HG03558 (cell line): Measurements from ENCODE around the gene ZXDB.
"Not testable (repeated sequence)": the region's sequence is repeated elsewhere in the genome, so short reads cannot be mapped to it uniquely, and the experiment has no call there.

Source experiments
- ATAC-seq: cut with Tn5 transposase; IDR thresholded peaks from one replicate; pipeline ENCODE4 v1.9.1; 2021; ENCODE audit warnings: moderate number of reproducible peaks; ENCODE audit not compliant: unreplicated experiment; ENCODE audit errors: extremely low read depth

ZXDB gene

DNA sequence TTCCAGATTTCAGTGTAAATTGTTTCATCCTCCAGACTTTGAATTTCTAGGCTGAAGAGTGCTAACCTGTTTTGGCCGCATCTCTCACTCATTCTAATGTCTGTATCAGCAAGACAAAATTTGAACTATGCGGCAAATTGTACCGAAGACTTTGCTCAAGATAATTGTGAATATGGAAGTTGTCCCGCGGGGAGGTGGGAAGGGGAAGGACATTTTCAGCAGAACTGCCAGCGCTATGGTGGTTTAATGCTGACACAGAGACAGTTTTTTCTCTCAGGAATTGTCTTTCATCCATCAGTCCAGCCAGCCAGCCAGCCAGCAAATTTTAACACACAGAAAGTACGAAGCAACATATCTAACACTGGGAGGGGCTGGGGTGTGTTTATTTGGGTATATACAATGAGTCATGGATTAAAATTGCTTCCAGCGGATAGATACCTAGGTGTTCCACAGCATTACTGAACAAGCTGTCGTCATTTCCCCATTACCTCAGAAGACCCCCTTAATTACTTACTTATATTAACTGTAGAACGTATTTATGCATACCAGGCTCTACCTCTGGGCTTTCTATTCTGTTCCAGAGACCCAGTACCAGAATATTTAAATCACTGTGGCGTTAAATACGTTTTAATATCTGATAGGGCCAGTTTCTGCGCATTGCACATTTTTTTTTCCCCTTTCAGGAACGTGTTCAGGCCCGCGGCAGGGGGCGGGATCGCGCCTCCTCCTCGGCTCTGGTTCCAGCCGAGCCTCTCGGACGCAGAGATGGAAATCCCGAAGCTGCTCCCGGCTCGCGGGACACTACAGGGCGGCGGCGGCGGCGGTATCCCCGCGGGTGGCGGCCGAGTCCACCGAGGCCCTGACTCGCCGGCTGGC, at the start of gene ZXDB:
Gene ZXDB, plus strand, starts transcription at position 728 of the 876 bp plus-strand sequence. Its CDS starts 38 bp downstream, at position 766.
- ATAC-seq: peak; percentile 25

DNA sequence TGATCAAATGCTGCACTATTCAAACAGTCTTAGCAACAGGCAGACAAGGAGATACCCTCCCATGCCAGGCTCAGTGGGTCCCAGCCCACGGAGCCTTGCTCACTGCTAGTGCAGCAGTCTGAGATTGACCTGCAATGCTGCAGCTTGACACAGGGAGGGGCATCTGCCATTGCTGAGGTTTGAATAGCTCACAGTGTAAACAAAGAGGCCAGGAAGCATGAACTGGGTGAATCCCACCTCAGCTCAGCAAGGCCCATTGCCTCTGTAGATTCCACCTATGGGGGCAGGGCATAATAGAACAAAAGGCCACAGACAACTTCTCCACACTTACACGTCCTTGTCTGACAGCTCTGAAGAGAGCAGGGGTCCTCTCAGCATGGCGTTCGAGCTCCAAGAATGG, 26.6 kb upstream of the ZXDB start:
- no peak for ATAC-seq

GRCh38 chrX:57573754-57574153, 18.1 kb upstream of the ZXDB start:
- ATAC-seq: no peak

DNA sequence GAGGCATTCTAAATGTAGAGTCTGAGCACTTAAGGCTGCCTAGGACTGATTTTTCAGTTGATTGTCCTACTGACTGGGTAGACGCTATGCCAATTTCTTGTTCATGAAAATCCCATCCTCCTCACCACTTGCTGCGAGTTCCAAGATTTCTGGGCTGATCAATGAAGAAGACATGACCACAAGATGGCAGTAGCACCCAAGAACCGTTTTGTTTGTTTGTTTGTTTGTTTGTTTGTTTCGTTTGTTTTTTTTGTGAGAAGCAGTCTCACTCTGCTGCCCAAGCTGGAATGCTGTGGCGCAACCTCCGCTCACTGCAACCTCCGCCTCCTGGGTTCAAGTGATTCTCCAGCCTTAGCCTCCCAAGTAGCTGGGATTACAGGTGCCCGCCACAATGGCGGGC, 8.9 kb upstream of the ZXDB start:
- ATAC-seq: not testable (repeated sequence)

DNA sequence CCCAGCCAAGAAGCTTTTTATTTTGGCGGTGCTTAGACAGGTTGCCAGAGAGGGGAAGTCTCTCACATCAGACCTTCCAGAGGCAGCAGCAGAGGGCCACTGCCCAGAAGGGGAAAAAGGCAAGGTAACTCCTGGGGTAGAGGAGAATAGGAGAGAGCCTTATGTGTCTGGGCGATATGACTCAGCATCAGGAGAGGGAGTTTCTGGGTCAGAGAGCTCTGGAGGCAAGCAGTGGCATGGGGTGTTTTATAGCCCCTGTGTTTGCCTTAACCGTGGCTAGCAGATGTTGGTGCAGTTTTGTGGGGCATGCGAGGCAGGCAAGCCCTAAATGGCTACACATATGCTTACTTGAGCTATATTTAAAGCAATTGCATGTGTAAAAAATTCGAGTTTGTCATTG, 8.3 kb upstream of the ZXDB start:
- ATAC-seq: no peak

GRCh38 chrX:57586360-57586759, 5.5 kb upstream of the ZXDB start:
- ATAC-seq: no peak

- ATAC-seq: no peak
Measured at GRCh38 chrX:57587062-57587461, 4.7 kb upstream of the ZXDB start.

GRCh38 chrX:57587607-57588006, 4.2 kb upstream of the ZXDB start:
- no peak for ATAC-seq

DNA sequence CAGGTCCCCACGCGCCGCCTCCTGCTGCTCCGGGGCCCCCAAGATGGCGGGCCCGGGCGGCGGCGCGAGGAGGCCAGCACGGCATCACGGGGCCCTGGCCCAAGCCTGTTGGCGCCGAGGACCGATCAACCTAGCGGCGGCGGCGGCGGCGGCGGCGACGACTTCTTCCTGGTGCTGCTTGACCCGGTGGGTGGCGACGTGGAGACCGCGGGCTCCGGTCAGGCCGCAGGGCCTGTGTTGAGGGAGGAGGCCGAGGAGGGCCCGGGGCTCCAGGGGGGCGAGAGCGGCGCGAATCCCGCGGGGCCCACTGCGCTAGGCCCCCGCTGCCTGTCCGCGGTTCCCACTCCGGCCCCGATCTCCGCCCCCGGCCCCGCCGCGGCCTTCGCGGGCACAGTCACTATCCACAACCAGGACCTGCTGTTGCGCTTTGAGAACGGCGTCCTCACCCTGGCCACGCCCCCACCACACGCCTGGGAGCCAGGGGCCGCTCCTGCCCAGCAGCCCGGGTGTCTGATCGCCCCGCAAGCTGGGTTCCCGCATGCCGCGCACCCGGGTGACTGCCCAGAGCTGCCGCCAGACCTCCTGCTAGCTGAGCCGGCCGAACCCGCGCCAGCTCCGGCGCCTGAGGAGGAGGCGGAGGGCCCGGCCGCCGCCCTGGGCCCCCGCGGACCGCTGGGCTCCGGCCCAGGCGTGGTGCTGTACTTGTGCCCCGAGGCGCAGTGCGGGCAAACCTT, 516 bp downstream of the ZXDB start:
- peak; percentile 50 for ATAC-seq

- peak; percentile 33 for ATAC-seq
Measured at GRCh38 chrX:57592894-57593215, 1.0 kb downstream of the ZXDB start.

GRCh38 chrX:57595381-57595811, 3.6 kb downstream of the ZXDB start:
- ATAC-seq: no peak

GRCh38 chrX:57596109-57596508, 4.3 kb downstream of the ZXDB start:
- ATAC-seq: no peak

DNA sequence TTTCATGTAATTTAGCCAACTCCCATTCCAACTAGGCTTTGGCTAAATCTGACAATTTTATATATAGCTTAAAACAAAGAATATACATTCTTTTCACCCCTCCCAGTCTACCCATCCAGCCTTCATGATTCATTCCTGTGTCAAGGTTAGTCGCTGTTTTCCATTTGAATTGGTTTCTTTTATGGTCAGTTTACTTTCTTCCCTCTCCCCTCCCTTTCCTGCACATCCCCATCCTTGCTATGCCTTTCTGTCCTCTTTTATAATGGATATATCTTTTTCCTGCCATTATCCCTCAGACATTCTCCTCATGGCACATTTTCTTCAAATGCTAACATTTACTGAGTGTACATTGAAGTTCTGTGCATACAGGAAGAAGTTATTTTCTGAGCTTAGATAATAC, 4.7 kb downstream of the ZXDB start:
- ATAC-seq: no peak

GRCh38 chrX:57607295-57608187, 15.7 kb downstream of the ZXDB start:
- ATAC-seq: no peak

GRCh38 chrX:57613351-57613750, 21.5 kb downstream of the ZXDB start:
- not testable (repeated sequence) for ATAC-seq

DNA sequence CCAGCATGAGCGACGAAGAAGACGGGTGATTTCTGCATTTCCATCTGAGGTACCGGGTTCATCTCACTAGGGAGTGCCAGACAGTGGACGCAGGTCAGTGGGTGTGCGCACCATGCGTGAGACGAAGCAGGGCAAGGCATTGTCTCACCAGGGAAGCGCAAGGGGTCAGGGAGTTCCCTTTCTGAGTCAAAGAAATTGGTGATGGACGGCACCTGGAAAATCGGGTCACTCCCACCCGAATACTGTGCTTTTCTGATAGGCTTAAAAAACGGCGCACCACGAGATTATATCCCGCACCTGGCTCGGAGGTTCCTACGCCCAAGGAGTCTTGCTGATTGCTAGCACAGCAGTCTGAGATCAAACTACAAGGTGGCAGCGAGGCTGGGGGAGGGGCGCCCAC, 37.6 kb downstream of the ZXDB start:
- ATAC-seq: not testable (repeated sequence)

GRCh38 chrX:57640674-57641016, 48.8 kb downstream of the ZXDB start:
- ATAC-seq: no peak

- ATAC-seq: no peak
Measured at GRCh38 chrX:57641338-57641737, 49.5 kb downstream of the ZXDB start.

GRCh38 chrX:57643698-57644097, 51.9 kb downstream of the ZXDB start:
- no peak for ATAC-seq

- no peak for ATAC-seq
Measured at GRCh38 chrX:57647020-57647419, 55.2 kb downstream of the ZXDB start.
